Upper lobe of right lung (tissue), 1 donor: Measurements from ENCODE around the gene CAMKMT. TPM values are rescaled to one million over a fixed set of nuclear protein-coding genes. Genes with fewer than 3 reads are reported as not detected.

Experiments
- ATAC-seq: fragments of 200-7000 bp; cut with Tn5 transposase; one replicate; pipeline ENCODE4 v1.9.1; 2020; ENCODE audit warnings: mild to moderate bottlenecking, moderate library complexity
- DNase-seq: peaks from one replicate; pipeline ENCODE4 v3.0.0-alpha.2; 2020
- H3K27ac ChIP-seq: fragments of 200-600 bp; one replicate; pipeline ENCODE4 v1.8.0; 2022
- H3K27me3 ChIP-seq: fragments of 200-600 bp; one replicate; pipeline ENCODE4 v1.8.0; 2022; ENCODE audit warnings: mild to moderate bottlenecking
- H3K36me3 ChIP-seq: fragments of 200-600 bp; one replicate; pipeline ENCODE4 v1.8.0; 2022
- H3K4me1 ChIP-seq: fragments of 200-600 bp; one replicate; pipeline ENCODE4 v1.8.0; 2022
- H3K4me3 ChIP-seq: fragments of 200-600 bp; one replicate; pipeline ENCODE4 v1.8.0; 2022; ENCODE audit warnings: mild to moderate bottlenecking
- H3K9me3 ChIP-seq: fragments of 200-600 bp; one replicate; pipeline ENCODE4 v1.8.0; 2022
- CTCF ChIP-seq: fragments of 200-600 bp; IDR thresholded peaks from one replicate; pipeline ENCODE4 v1.8.0; 2022; ENCODE audit warnings: antibody characterized with exemption
- intact Hi-C: fragments of 100-400 bp; cut with DNase I; formaldehyde crosslinking; loops from one replicate; pipeline ENCODE4 v1.11.0; 2022
- total RNA-seq: library from RNA; stranded (reverse); fragmentation: NEBNext Ultra II Directional; extraction: Animal tissue kit (Norgen Biotek cat#: 25700); gene quantifications from one replicate; pipeline ENCODE4 v1.2.1, GENCODE V29; 2021
- donor health status: DM: no; HTN: yes; CAD: no; lungs with severe emphysema.

Gene CAMKMT
- total RNA-seq, 1 donor from 2014 or later, result 10.5 TPM

- Histone ChIP-seq H3K27me3 (no peaks in the 10 kb centered on the region), H3K27ac (no peak overlapping the region), H3K4me1 (no peaks in the 10 kb centered on the region), H3K9me3 (peaks cover 9% of the 10 kb centered on the region), H3K36me3 (no peaks in the 10 kb centered on the region), H3K4me3 (no peak overlapping the region)
- DNase-seq (no peak), ATAC-seq (no peak)
- no peak for TF ChIP-seq CTCF
- intact Hi-C loops, result no loop called here
These were observed 374.7 kb downstream of the CAMKMT start for GRCh38 chr2:44736270-44736942.

- no peak for TF ChIP-seq CTCF
- DNase-seq, result no peak
- intact Hi-C loops, result no loop called here
- Histone ChIP-seq H3K4me1 (no peaks in the 10 kb centered on the region), H3K4me3 (no peak overlapping the region), H3K27ac (no peak overlapping the region), H3K9me3 (peaks cover 9% of the 10 kb centered on the region), H3K36me3 (no peaks in the 10 kb centered on the region), H3K27me3 (no peaks in the 10 kb centered on the region)
- no peak for ATAC-seq
These were observed 378.9 kb downstream of the CAMKMT start for GRCh38 chr2:44740678-44741077.

GRCh38 chr2:44741507-44741906 lies 379.8 kb downstream of the CAMKMT start:
- H3K4me1 ChIP-seq, result no peaks in the 10 kb centered on the region
- H3K27me3 ChIP-seq, result no peaks in the 10 kb centered on the region
- intact Hi-C loops, result no loop called here
- no peaks in the 10 kb centered on the region for H3K36me3 ChIP-seq
- no peak overlapping the region for H3K4me3 ChIP-seq
- no peak for TF ChIP-seq CTCF
- H3K9me3 ChIP-seq, result peaks cover 3% of the 10 kb centered on the region
- no peak for DNase-seq
- ATAC-seq, result no peak
- H3K27ac ChIP-seq, result no peak overlapping the region

GRCh38 chr2:44742057-44742456 lies 380.3 kb downstream of the CAMKMT start:
- Histone ChIP-seq H3K27me3 (no peaks in the 10 kb centered on the region), H3K4me3 (no peak overlapping the region), H3K27ac (no peak overlapping the region), H3K36me3 (no peaks in the 10 kb centered on the region), H3K4me1 (no peaks in the 10 kb centered on the region), H3K9me3 (no peaks in the 10 kb centered on the region)
- intact Hi-C loops, result no loop called here
- no peak for DNase-seq
- no peak for TF ChIP-seq CTCF
- no peak for ATAC-seq

GRCh38 chr2:44743473-44743872 lies 381.7 kb downstream of the CAMKMT start:
- DNase-seq (no peak), ATAC-seq (no peak)
- Histone ChIP-seq H3K36me3 (no peaks in the 10 kb centered on the region), H3K4me1 (no peaks in the 10 kb centered on the region), H3K27ac (no peak overlapping the region), H3K27me3 (no peaks in the 10 kb centered on the region), H3K9me3 (no peaks in the 10 kb centered on the region), H3K4me3 (no peak overlapping the region)
- intact Hi-C loops, result no loop called here
- no peak for TF ChIP-seq CTCF
